NCI-H2081 (cell line): ENCODE data around the gene MUC13.

ENCODE experiments used
- DNase-seq, 2 experiments: peaks; one replicate each; lab custom pipeline; 2025; lab: John Stamatoyannopoulos, UW

Gene MUC13

DNA sequence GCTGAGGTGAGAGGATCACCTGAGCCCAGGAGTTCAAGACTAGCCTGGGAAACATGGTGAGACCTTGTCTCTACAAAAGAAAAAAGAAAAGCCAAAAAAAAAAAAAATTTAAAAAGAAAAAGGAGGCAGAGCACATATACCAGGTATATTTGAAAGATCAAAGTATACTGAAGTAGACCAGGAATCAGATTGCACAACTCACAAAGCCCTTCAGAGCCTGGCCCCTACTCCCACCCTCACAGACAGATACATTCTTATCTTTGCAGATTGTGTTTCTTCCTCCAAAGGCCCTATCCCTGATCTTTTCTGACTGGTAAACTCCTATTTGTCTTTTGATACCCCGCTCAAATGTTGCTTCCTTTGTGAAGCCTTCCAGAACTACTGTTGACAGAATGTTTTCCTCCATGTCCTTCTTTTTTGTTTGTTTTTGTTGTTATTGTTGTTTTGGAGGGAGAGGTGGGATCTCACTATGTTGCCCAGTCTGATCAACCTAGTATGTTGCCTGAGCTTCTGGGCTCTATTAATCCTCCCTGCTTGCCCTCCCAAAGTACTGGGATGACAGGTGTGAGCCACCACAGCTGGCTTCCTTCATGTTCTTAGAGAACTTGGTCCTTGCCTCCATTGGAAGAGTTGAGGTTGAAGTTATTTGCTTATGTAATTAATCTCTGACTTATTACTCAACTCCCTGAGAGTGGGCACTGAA is 37.6 kb downstream of the MUC13 start:
- DNase-seq = no peak

DNA sequence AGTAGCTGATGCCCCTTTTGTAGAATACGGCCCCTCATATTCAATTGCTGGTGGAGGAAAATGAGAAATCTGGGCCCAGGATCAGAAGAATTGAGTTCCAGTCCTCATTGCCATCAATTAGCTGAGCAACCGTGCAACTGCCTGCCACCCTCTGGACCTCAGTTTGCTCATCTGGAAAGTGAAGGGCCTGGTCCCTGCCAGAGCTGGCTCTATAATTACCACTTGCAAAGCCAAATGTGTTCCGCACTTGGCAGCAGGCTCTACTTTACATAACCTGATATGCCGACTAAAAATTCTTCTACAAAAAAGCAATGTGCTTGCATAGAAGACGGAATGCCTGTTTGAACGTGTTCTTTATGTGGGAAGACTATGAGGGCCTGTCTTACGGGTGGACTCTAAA is 38.8 kb downstream of the MUC13 start:
- peak in 1 of 2 experiments; percentile 28 for DNase-seq

DNA sequence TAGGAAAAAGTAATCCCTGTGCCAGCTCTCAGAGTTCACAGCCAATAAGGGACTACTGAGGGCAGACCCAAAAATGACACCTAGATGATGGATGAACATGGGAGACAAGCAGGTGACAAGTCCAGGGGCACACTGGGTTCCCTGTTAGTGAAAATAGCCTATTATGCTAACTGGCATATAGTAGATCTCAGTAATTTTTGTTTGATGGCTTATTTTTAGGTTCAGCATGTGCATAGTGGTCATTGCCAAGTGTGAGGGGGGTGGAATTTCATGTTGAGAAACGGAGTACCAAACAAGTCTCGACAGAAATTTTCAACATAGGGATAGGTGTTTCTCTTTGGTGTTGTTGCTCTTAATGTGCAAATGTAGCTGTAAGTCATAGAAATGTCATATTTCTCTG is 41.0 kb downstream of the MUC13 start:
- DNase-seq = no peak

DNA sequence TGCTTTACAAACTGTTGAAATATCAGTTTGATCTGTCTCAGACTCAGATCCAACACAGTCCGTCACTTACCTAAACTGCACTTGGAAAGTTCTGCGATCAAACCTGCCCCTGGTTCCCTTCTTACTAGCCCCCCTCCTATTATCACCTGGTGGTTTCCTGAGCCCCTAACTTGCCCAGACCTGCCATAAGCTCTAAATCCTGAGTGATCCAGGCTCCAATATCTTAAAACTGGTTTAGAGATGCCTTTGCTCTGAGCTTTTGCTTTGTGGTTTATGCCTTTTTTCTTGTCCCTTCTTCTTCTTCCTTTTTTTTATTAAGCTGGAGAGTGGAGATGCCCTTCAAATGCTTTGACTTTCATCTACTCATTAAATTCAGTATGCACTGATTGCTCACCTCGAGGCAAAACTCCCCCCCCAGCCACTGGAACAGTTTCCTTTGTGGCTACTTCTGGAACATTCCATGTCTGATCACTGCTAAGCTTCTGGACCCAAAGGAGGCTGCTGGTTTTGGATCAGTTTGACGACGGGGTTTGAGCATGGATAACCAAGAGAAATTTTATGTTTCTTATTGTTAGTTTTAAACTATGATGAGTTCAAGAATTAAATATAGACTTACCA is 43.9 kb downstream of the MUC13 start:
- DNase-seq = no peak

DNA sequence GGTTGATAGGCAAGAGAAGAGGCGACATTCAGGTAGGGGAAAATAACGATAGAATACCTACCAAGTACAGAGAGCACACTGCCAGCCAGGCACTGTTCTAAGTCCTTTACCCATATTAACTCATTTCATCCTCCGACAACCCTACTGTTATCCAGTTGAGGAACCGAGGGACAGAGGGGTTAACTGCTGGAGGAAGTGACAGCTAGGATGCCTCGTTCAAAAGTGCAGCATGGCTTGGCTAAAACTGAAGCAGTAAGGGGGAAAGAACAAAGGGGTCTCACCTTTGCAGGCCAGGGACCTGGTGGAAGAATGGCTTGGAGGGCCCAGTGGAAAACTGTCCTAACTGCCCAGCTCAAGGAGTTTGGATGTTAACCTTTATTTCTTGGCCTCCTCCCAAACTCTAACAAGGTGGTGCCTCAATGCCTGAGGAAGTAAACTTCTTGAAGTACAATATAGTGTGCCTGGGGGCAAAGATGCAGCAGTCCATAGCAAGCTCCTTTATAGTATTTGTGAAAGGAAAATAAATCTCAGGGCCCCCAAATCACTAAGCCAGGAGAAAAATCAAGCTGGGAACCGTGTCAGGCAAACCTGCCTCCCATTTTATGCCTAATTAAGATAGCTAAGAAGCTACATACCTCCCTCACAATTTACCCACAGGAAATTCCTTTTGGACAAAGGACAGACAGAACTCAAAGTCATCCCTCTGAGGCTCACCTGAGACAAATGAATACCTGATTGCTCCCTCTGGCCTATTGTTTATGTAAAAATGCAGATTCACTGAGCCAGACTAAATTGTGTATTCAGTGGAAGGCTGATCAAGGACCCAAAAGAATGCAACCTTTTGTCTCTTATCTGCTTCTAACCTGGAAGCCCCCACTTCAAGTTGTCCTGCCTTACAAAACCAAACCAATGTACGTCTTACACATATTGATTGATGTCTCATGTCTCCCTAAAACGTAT is 45.8 kb downstream of the MUC13 start:
- no peak for DNase-seq

DNA sequence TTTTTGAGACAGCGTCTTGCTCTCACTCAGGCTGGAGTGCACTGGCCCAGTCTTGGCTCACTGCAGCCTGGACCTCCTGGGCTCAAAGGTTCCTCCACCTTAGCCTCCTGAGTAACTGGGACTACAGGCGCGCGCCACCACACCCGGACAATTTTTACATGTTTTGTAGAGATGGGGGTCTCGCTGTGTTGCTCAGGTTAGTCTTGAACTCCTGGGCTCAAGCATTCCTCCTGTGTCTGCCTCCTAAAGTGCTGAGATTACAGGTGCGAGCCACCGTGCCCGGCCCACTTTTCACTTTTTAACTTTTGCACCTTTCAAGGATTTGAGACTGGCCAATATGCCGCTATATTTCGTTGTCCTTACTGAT is 46.6 kb downstream of the MUC13 start:
- no peak for DNase-seq

DNA sequence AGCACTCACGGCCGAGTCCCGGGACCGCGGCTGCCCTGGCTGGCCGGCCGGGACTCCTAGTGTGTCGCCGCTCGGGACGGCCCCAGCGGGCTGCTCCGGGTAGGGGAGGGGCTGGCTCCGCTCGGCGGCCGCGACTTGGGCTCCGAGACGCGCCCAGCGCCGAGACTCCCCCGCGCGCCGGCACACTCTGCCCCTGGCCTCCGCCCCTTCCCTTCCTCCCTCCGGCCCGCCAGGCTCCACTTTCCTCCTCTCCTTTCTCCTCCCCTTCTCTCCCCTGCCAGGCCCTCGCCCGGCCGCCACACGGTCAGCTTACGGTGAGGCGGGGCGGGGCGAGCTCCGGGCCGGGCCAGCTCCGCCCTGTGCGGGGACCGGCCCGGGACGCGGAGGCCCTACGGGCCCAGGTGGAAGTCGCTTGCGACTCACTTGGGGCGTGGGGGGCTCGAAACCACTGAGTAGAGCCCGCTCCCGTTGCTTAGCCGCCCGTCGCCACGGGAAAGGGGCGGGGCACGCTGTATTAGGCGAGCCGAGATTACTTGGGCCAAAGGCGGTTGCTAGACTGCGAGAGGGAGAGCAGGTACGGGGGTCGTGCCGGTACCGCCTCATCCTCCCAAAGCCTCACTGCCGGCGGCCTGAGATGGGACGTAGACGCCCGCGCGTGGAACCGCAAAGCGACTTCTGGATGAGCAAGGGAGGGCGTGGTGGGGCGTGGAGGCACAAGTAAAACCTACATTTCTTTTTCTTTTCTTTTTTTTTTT is 47.2 kb downstream of the MUC13 start, which contains the start of gene ITGB5:
TSS of gene ITGB5 (minus strand) at position 189 of the 755 bp plus-strand sequence. CDS start 365 bp downstream, outside the sequence.
- peak; percentile 35 to 38 for DNase-seq

DNA sequence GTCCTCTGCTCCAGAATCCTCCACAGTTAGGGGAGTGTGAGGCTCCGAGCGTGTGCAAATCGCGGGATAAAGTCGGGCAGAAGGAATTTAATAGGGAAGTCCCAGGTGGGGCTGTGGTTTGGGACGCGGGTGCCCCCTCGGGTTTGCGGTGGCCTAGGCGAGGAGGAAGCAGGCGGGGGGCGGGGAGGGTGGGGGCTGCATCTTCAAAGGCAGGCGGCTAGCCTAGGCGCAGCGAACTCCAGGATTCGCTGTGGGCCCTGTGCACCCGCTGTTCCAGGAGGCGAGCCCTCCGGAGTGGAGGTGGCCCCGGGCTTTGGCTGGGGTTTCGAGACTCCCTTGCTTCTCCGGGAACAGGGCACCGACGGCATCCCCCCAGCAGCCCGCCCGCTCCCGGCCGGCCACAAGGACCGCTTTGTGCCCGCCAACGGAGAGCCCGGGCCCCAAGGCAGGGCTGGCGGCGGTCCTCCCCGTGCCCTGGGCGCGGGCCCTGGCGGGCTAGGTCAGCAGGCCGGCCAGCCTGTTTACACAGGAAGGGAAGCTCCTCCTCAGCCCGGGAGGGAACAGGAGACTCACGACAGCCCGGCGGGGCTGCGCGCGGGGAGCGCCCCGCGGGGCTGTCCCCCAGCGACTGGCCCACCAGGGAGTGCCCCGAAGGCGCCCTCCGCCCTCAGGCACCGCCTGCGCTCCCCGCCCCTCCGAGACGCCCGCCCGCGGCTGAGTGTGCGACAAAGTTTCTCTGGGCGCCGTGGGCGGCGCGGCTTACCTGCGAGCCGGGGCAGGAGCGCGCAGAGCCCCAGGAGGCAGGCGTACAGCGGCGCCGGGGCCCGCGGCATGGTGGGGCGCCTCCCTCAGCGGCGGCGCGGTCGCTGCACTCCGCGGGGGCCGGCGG is 48.1 kb downstream of the MUC13 start:
- DNase-seq = peak in 1 of 2 experiments; percentile 31

DNA sequence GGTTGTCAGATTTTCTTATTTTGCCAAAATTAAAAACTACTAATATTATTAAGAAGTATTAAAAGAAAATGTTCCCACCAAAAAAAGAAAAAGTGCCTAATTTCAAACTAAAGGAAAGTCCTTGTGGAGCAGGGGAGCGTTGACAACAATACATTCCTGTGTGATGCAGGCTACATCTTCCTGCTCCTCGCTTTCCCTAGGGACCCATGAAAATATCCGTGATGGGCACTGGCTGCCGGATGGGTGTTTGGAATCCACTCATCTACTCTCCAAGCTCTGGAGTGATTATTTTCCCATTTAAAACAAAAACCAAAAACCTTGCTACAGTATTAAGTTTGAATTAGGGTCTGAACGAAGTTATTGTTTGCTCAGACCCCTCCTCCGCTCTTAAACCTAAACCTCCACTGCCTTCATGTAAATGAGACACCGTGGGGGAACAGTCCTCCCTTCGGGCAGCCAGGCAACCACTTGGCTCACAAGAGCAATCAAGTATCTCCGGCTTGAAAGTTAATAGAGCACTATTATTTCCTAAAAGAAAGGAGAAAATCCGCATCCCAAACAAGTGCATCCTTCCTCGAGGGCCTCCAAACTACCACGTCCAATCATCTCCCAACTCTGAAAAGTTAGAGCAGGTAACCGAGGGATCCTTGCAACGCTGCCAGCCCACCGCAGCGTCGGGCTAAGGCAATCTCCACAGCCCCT is 48.9 kb downstream of the MUC13 start:
- no peak for DNase-seq

DNA sequence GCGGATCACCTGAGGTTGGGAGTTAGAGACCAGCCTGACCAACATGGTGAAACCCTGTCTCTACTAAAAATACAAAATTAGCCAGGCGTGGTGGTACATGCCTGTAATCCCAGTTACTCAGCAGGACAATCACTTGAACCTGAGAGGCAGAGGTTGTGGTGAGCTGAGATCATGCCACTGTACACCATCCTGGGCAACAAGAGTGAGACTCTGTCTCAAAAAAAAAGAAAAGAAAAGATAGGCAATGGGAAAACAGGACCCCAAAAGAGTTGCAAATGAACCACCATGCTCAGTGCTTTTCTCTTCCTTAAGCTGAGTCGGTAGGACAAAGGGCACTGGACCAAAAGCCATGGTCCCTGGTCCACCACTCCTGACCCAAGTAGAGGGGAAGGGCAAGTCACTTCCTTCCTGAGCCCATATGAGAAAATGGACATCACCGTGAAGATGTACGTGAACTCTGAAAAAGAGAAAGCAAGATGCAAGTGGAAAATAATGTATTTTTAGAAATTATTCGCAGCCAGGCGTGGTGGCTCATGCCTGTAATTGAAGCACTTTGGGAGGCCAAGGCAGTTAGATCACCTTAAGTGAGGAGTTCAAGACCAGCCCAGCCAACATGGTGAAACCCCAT is 50.0 kb downstream of the MUC13 start:
- DNase-seq = no peak

DNA sequence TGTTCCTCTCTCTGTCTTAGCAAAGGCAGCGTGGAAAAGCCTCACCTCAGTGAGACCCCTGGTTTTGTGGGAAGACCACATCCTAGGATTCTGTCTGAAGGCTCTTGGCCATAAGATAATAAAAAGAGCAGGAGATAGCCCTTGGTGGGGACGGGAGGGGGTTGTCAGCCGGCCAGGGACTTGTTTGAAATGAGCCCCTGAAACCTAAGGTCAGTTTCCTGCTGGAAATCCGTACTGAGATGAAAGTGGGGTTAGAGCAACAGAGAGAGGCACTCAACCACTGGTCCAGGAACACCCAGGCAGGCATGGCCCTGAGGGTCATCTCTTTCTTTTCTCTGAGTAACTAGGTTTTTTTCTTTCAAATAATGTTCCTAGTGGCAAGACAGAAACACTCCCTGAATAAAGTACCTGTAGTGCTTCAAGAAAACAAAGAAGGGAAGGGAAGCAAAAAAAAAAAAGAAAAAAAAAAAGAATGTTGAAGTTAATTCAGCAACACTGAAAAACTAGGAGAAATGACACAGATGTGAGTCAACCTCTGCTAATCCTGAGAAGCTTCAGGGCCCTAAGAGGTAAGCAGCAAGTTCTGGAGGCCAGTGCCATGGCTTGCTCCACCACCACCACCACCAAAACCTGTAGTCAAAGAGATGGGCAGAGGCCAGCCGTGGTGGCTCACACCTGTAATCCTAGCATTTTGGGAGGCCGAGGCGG is 50.6 kb downstream of the MUC13 start:
- DNase-seq = no peak

DNA sequence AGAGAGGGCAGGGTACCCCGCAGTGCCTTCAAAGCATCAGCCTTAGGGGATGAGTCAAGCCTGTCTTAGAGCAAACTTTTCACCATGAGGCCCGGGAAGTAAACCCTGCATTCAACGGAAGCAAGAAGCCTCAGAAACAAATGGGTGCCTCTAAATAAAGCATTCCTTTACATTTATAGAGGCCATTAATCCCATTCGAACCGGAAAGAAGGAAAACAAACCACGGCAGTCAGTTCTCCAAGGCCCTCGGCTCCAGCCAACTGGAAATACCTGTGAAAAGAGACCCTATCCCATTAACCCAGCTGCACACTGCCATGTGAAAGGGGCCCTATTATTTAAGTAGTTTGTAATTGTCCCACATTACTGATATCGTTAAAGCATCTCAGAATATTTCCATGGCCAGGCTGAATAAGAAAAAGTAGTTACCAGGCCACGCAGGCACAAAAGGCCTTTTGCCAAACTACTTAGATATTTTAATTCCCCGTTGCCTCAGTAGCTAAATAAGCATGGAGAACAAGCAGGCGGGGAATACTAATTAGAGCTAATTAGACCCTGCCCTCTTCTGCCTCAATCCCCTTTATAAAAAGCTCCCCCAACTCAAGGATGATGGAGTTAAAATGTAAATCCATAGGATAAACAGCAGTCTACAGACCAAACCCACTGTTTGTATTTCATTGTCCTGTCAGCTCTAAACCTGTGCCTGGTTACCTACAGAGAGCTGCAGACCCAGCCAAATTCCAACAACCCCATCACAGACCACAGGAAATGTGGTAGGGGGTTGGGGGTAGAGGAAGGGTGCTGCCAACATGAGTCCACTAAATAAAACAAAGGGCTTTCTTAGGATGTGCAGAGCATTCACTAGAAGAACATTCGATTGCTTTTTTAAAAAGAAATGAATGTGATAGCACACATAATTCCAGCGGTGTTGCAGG is 51.5 kb downstream of the MUC13 start:
- no peak for DNase-seq

DNA sequence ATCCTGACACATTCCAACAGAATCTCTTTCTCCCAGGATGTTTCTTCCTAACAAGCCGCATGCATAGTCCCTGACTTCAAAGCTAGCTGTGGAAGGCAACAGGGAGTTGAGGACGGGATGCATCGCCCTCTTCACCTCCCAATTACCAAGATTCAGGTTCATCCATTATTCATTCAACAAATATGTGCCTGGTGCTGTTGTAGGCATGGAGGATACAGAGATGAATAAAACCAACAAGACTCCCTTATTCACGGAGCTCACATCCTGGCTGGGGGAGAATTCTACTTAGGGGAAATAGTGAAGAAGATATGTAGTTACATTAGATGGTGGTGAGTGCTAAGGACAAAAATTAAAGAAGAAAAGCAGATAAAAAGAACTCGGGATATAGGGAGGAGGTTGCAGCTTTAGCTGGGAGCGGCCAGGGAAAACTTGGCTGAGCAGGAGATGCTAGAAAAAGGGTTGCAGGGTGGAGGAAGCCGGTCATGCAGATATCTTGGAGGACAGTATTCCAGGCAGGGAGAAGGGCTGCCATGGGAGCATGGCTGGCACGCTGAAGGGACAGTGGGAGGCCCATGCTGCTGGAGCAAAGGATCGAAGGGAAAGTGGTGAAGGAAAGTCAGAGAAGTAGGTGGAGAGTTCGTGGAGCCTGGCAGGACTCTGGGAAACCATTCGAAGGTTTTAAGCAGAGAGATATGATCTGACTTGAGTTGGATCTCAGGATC is 52.4 kb downstream of the MUC13 start:
- no peak for DNase-seq

DNA sequence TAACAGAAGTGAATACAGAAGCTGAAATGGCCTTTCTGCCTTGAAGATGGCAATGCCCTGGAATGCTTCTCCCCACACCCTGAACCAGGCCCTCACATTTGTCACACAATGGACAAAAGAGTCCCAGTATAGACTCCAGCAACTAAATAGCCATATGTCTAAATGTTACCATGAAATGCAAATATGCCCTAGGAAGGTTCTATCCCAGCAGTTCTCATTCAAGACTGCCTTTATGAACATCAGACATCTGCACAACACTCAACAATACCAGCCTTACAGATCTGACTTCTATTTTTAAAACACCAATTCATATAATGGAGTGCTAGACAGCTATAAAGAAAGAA is 55.2 kb downstream of the MUC13 start:
- DNase-seq = no peak

DNA sequence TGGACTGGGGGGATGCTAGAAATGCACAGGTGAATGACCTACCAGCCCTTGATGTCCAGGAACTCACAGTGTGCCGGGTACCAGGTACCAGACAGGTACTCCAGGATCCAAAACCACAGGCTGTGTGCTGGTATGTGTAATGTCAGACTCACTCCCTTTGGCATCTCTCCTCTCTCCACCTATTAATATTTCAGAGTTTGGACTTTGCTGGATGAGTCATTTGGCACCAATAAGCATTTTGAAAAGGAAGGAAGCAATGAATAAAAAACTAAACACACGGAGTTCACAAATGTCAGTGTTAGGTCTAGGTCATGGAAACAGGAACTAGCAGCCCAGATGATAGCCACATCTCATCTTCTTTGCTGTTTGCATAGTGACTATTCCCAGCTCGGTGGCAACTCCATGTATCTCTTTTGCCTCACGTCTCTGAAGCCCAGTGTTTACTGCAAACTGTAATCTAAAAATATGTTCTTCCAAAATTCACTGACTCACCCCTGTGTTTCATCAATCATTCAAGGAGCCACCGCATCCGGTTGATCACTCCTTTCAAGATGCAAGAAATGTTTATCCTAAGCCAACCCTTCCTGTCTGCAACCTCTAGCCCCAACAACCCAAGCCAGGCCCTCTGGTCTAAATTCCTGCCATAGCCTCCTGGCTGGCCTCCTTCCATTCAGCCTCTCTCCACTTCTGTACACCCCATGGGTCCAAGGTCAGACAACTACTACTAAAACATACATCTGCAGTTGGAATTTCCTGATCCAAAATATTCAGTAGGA is 55.8 kb downstream of the MUC13 start:
- DNase-seq = no peak

DNA sequence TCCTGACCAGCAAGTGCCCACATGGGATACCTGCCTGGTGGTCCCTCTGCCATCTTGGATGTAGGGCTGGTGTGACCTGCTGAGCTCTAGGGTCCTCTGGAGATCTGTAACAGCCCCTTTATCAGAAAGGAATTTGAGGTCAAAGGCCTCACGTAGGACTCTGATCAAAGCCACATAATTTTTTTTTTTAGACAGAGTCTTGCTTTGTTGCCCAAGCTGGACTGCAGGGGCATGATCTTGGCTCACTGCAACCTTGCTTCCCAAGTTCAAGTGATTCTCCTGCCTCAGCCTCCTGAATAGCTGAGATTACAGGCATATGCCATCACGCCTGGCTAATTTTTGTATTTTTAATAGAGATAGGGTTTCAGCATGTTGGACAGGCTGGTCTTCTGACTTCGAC is 56.9 kb downstream of the MUC13 start:
- no peak for DNase-seq

DNA sequence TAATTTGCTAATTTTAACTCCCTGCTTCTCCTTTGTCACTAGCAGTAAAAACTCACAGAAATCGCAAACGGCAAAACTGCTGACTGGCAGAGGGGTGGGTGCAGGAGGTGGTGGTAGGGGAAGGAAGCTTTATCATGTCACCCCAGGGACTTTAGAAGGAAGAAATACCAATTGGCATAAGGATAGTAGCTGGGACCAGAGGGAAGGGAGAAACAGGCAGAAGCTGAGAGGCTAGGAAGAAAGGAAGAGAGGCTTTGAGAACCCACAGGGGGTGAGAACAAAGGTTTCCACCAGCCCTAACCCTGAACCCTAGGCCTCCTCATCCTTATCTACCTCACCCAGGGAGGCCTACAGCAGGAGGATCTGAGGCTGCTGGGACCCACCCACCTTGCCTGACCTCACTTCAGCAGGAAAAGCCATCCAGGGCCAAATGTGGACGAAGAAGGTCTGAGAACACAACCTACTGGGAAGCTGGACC is 58.1 kb downstream of the MUC13 start:
- DNase-seq = no peak
